ENCODE measurements around the gene JHY.
A peak's percentile ranks its signal among the peaks of the same experiment; 100 is the strongest.

Gene JHY

DNA sequence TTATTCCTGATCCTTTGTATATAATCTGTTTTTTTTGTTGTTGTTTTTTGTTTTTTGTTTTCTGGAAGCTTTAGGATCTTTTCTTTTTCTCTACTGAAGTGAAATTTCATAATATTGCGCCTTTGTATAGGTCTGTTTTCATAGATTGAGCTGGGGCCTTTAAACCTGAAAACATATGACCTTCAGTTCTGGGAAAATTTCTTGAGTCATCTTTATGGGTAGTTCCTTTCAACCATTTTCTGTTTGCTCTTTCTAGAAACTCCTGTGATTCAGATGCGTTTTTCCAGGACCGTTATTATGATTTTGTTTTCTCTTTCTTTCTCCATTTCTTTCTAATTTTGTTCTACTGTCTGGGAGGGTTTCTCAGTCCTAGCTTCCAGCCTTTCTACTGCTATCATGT is 55.4 kb downstream of the JHY start:
- H3K4me3 ChIP-seq (ENCODE audit: low read depth, low read length): no peak overlapping the region

DNA sequence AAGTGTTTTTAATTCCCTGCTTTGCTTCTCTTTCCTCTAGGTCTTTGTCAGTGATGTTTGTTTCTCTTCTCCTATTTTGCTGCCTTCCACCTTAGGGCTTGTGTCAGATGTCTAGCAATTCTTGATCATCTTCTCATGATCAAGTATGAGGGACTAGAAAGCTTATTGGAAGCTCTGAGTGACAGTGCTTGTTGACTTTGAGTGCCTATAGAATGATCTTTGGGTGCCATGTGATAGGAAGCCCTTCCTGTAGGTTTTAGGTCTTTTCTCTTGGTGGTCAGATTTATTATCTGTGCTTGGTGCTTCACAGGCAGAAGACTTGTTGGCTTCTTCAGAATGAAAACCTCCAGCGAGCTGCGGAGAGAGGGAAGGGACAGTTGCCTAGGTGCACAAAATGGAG is 56.0 kb downstream of the JHY start:
- H3K4me3 ChIP-seq (ENCODE audit: low read depth, low read length): no peak overlapping the region

DNA sequence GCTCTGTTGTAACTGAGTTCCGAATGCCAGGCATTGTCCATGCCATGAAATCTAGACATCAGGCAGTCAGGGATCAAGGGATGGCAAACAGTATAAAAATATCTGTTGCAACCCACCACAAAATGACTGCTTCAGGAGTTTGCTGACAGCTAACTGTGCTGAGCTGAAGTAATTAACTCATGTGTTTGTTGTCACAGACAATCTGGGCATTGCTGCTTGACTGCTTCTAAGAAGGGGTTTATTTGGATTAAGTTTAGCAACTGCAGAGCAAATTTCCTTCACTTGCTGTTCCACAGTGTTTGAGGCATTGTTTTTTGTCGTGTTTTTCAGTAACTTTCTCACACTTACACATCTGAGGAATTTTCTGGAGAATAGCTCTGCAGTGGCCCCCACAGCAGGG is 68.7 kb downstream of the JHY start:
- H3K4me3 ChIP-seq (ENCODE audit: low read depth, low read length): no peak overlapping the region

DNA sequence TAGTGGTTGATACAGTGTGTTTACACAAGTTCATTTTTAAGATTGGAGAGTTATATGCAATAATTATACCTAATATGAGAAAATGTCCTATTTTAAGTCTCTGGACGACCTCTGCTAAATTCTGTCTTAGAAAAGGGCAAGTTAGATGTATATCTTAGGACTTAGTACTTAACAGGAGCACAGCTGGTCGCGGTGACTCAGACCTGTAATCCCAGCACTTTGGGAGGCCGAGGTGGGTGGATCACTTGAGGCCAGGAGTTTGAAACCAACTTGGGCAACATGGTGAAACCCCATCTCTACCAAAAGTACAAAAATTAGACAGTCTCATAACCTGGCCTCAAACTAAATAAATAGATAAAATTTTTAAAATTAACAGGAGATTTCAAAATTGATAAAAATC is 71.9 kb downstream of the JHY start:
- no peak overlapping the region for H3K4me3 ChIP-seq (ENCODE audit: low read depth, low read length)

DNA sequence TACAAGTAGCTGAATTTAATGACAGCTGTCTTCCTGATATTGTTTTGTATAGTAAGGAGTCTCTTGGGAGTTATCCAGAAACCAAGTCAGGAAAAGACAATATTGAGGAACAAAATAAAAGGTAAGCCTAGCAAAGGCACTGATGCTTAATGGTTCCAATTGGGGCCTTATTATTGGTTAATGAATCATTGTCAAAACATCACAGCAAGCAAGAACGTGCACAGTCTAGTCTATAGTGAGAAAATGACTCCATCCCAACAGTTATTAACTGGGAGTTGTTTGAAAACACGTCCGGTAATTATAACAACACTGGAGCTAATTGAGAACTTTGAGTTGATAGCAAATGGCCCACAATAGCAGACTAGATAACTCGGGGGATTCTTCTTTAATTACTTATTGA is 81.4 kb downstream of the JHY start:
- H3K4me3 ChIP-seq (ENCODE audit: low read depth, low read length): no peak overlapping the region

DNA sequence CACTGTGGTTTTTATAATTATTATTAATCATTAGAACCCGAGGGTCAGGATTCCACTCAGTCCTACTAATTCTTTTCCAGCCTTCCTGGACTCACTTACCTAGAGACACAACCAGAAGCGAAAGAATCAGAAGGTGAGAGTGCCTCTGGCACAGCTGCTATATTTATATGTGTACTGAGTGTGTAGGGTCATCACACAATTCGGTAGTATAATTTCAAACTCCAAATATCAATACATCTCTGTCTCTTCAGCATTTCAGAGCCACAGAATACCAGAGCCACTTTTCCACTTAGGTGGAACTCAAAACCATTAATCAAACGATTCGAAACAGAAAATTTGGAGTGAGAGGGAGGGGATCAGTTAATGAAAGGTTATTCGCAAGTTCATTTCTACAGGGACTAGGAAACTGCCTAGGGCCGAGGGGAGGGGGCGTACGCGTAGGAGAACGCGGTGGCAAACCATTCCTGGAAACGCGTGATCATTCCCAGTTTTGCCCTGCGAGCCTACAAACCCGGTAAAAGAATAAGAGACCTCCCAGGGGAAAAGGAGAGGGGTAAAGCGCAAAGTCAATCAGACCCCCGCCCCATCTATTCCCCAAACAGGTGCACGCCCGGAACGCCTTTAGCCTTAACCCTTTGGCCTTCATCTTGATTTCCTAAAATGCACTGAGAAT is 93.6 kb downstream of the JHY start:
- H3K4me3 ChIP-seq (ENCODE audit: low read depth, low read length): peak overlapping the region; percentile 33

DNA sequence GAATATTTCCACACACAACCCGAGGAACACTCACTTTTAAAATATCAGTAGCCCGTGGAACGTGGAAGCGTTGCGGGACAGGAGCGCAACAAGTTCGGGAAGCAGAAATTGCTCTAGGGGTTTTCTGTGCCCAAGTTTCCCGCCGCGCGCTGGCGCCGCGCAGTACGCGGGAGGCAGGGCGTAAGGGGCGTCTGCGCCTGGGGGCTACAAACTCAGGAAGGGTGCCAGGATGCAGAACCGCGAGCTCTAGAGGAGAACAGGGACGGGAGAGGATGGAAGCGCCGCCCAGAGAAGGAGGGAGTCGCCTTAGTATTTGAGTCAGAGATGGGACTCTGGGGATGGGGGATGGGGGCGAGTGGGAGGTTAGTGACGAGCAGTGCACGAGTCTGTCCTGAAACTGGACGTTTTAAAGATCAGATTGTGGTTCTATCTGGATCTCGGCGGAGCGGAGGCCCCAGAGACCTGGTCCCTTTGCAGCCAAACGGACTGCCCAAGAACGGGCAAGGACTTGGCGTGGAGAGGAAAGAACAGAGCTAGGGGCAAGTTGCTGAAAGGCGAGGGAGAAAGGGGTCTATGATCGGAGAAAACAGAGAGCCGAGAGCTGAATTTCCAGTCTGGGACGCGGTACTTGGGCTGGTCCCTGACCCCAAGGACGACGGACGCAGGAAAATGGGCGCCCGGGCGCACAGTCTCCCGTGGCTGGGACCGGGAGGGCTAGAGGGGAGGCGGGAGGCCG is 94.3 kb downstream of the JHY start:
- H3K4me3 ChIP-seq (ENCODE audit: low read depth, low read length): peak overlapping the region; percentile 33

DNA sequence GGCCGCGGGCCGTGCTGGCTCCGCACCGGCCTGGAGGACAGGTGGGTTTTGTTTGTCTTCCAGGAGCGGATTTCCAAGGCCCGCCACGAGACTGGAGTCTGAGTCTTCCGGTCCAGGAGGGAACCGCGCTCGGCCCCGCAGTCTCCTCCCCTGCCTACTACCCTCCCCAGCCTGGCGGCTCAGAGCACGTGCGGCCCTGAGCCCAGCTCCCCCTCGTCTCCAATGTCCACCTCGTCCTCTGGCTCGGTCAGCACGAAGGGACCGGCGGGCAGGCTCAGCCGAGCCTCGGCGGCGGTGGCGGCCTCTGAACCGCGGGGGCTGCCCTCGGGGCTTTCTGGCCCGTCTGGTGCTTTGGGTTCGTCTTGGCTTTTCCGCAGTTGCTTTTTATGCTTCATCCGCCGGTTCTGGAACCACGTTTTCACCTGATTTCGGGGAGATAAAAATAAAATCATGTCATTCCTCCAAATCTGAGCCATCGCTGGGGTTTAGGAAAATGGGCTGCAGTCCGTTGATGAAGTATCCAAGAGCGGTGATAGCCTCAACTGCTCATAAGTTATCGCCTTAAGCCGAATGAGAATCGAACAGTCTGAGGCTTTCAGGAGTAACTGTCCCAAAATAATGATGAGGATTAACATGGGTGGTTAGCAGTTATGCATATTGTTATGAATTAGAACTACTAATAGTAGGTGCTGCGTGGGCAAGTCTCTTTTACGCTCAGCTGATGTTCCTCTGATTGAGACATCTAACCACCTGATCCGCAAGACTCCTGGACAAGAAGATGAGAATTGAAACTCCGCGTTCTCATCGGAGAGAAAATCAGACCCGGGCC is 95.1 kb downstream of the JHY start:
- H3K4me3 ChIP-seq (ENCODE audit: low read depth, low read length): peak overlapping the region; percentile 33

DNA sequence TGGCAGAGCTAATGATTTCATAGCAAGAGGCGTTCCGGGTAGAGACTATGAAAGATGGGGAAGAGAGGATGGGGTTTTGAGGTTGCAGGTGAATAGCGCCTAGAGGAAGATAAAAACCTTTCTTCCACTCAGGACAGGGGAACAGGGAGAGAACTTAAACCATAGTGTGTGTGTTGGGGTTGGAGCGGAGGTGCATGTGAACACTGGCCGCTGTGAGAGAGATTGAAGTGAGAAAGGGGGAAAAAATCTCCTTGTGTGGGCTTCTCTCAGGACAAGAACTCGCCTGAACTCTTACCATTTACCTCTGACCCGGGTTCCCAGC is 95.7 kb downstream of the JHY start:
- no peak overlapping the region for H3K4me3 ChIP-seq (ENCODE audit: low read depth, low read length)

DNA sequence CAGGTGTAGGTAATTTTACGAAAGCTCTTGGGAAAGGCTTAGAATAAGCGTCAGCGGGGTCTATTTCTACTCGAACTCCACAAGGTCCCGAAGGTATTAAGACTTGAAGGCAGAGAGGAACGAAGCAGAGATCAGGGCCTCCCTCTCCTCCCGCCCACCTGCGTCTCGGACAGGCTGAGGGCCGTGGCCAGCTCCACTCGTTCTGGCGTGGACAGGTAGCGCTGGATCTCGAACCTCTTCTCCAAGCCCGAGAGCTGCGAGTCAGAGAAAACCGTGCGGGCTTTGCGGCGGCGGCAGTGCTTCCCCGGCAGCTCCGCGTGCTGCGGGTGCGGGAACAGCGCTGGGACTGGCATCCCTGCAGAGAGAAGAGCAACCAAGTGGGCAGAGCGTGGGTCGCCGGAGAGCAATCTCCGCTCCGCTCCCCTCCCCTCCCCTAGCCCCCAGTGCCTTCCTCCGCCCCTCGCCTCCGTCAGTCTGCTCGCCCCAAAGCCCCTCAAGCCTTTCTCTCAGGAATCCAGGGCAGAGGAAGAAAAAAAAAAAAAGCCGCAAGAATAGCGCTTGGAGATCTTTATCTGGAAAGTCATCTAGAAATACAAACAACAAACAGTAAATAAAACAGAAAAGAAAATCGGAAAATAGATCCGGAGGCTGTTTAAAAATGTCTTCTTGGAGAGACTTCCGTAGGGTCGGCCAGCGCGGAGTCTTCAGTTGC is 96.7 kb downstream of the JHY start:
- H3K4me3 ChIP-seq (ENCODE audit: low read depth, low read length): no peak overlapping the region

DNA sequence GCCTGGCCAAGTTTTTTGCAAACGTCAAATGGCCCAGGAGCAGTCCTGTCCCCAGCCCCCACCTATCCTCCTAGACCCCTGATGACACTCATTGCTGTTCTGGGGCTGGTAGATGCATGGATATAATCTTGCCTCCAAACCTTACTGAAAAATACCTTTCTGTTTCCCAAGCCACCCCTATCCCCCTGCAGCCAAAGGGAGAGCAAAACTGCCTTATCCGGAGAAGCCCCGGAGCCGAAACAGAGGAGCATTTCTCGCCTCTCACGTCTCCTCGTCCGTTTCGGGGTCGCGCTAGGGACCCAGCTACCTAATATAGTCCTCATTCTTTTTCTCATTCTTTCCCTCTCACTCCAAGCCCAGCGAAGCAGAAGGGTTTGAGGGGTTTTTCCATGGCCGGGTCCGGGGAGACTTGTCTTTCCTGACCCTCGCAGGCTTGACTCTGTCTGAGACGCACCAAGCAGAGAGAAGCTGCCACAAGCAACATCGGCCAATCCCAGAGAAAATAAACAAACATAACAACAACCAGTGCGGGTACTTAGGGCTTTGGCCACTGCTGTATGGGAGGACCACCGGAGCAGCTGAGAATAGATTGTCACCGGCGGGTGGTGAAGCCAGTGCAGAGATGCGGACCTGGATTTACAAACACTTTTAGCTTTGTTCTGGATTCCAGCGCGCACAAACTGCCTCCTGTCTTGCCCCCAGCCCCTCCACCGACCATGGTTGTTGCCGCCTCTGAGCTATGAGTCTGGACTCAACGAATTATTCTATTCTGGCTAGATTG is 97.4 kb downstream of the JHY start:
- no peak overlapping the region for H3K4me3 ChIP-seq (ENCODE audit: low read depth, low read length)

DNA sequence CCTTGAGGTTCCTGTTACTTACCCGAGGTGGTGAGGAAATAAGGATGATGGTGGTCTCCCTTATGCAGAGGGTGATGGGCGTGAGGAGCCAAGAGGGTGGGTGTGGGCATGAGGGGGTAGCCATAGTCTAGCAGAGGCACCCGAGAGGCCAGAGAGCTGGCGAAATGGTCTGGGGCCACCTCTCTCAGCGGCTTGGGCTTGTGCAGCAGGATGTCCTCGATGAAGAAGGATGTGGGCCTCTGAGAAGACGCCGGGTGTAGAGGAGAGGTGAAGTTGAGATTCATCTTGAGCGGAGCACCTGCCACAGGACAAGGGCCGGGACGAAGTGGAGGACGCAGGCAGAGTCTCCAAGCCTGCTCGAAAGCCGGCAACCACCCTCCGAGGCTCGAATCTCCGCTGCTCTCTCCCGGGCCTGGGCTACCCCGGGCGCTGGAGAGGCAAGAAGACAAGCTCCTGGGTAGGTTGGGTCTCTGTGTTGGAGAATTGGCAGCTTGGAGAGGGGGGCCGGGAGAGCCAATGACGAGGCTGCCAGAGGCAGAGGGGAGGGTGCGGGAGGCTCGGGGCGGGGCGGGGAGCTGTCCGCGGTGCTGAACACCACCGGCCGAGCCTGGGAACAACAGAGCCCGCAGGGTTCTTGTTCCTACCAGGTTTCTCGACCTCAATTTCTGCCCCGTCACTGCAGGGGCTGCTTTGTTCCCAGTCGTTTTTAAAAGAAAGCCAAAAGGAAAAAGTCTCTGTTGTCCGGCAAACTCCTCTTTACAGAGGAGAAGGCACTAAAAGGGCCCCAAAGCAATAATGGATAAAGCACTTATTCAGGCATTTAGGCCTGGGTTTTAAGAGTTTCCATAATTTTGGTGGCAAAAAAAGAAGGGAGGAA is 99.1 kb downstream of the JHY start, which contains the start of gene BSX:
Gene BSX (minus strand): TSS at position 447 of the 877 bp plus-strand sequence. CDS start 163 bp downstream, at position 284.
- no peak within 1 kb of the TSS for H3K4me3 ChIP-seq (ENCODE audit: low read depth, low read length)

DNA sequence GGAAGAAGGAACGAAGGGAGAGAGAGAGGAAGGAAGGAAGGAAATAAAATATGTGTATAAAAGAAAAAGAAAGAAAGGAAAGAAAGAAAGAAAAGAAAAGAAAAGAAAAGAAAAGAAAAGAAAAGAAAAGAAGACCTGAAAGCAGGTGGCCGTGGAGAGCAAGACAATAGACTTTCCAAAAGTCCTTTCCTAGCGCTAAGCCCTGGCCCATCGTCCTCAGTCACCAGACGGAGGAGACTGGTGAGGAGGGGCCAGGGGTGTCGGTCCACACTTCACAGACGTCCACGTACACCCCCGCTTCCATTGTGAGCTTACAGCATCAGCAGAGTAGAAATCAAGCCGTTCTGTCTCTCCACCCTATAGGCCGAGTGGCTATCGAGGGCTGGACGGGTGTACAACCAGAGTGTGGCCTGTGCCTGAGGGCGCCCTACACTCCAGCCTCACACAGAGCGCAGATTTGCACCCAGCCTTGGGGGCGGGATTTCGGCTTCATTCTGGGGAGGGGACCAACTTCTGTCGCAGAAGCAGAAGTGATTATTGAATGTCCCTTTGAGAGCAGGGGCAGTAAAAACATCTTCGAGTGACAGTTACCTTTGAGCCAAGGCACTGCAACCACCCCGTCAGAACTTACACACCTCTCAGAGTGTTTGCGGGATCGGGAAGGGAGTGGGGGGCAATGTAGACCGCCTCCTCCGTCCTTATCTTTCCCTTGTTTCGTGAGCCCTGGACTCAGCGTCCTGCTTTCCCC is 101.1 kb downstream of the JHY start:
- peak overlapping the region; percentile 56 for H3K4me3 ChIP-seq (ENCODE audit: low read depth, low read length)

DNA sequence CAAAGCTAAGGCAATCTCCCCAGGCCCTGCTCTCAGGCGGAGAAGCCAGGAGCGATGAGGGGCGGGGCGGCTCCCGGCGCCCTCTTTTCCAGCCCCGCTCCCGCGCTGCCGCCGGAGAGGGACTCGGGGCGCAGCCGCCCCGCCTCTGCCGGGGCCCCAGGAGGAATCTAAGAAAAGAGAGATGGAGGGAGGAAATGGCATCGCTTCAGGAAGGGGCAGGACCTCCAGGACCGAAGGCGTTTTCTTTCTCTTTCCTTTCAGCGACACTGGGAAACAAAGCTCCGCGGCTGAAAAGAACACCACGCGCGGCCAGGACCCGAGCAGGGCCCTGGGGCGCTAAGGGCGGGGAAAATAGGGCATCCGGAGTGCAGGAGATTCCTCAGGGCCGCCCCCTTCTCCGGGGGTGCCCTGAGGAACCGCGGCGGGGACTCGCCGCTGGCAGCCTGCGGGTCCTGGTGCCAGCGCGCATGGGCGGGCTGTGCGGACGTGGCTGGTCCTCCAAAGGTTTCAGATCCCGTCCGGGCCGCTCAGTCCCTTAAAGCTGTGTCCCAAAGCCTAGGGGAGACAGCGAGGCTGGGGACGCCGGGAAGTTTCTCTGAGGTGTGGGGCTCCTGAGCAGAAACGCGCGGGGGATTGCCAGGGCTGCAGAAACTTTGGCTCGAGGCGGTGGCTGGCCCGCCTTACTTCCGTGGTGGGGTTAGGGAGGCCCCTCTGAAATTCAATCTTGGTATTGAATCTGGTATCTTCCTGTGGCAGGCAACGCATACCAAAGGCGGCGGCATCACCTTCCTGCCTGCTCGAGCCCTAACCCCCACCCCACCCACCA is 101.8 kb downstream of the JHY start:
- H3K4me3 ChIP-seq (ENCODE audit: low read depth, low read length): peak overlapping the region; percentile 56

DNA sequence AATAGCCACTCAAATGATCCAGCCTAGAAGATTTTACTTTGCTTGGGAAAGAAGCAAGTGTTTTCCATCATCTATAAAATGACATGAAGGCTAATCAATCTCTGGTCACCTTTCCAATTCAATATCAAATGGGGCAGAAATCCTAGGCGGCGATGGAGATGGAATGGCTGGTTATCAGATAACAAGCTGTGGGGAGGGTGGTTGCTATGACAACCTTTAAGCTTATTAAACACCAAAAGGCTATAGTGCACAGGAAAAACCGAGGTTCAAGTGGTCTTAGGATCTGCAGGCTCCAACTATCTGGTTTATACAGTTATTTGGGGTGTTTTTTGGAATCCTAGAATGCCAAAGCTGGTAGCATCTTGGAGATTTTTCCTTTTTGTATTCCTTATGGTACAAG is 113.0 kb downstream of the JHY start:
- H3K4me3 ChIP-seq (ENCODE audit: low read depth, low read length): no peak overlapping the region

DNA sequence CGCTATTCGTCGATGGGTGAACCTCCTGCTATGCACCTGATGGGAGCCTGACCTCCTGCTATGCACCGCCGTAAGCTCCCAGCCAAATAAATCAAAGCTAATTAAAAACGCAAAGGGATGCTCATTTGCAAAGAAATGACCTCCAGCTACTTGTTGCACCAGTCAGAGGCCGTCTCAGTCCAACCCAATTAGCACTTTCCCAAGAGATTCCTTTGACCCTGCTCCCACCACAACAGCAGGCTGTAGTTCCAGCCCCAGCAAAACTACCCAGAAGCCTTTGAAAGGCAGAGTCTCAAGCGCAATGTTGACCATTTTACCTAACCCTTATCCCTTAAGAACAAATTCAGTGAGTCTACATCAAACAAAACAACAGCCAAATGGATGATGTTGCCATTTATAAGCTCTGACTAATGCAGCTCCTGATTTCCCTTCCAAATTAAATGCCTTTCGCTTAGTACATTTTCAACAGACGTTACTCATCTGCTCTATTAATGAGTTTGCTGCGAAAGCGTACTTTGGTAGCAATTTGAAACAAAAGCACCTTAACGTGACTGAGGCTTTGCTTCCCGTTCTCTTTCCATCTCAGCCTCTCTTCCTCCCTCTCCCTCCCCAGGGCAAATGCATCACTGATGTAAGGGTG is 116.3 kb downstream of the JHY start:
- no peak overlapping the region for H3K4me3 ChIP-seq (ENCODE audit: low read depth, low read length)

DNA sequence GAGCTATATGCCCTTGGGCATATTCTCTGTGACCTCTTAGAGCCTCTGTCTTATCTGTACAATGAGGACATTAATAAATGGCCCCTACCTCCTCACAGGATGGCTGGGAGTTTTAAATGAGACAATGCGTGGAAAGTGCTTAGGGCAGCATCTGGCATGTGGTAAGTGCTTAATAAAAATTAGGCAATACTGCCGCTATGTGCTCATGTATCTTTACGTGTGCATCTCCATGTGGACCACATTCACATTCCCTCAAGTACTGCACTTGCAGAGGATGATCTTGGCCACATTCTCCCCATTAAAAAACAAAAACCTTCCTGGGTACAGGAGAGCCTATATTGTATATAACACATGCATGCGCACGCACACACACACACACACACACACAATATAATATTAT is 118.2 kb downstream of the JHY start:
- no peak overlapping the region for H3K4me3 ChIP-seq (ENCODE audit: low read depth, low read length)

Data from iPS-11a (cell line).